A673 (cell line): ENCODE results near the gene SELENOS. TPM values are rescaled to one million over a fixed set of nuclear protein-coding genes. Genes with fewer than 3 reads are reported as not detected.

Experiments used
- BruUV-seq: library from RNA; stranded (reverse); fragments of 400-500 nt; replicated peaks from 2 replicates; lab custom pipeline; 2021; lab: Mats Ljungman, UMichigan
- CTCF ChIA-PET: fragments of 300-600 bp; sonication (Branson Sonifier 250); formaldehyde crosslinking; loops from one replicate; lab custom pipeline; 2022; ENCODE audit warnings: antibody characterized with exemption; lab: Charles Lee
- POLR2A ChIA-PET: fragments of 300-600 bp; sonication (Branson Sonifier 250); formaldehyde crosslinking; loops from one replicate; lab custom pipeline; 2022; ENCODE audit warnings: antibody characterized with exemption; ENCODE audit not compliant: low non-redundant PET; lab: Charles Lee
- DNase-seq: peaks from one replicate; pipeline ENCODE4 v3.0.0-alpha.2; 2015; ENCODE audit warnings: low spot score
- H3K27ac ChIP-seq: fragments of 200-600 bp; sonication (generic); 2 replicates; pipeline ENCODE4 v1.5.1; 2016; ENCODE audit warnings: mixed run types, low read depth, mild to moderate bottlenecking, mixed read lengths, antibody characterized with exemption, low read length; ENCODE audit not compliant: poor library complexity, severe bottlenecking
- H3K27me3 ChIP-seq: fragments of 200-600 bp; sonication (generic); replicated peaks from 2 replicates; pipeline ENCODE4 v1.6.1; 2017; ENCODE audit warnings: mixed run types, low read depth, mild to moderate bottlenecking, mixed read lengths, antibody characterized with exemption, low read length; ENCODE audit not compliant: insufficient read depth, poor library complexity
- H3K36me3 ChIP-seq: fragments of 200-600 bp; sonication (generic); 2 replicates; pipeline ENCODE4 v1.6.1; 2016; ENCODE audit warnings: mixed run types, mild to moderate bottlenecking, mixed read lengths, antibody characterized with exemption, low read length; ENCODE audit not compliant: insufficient read depth, poor library complexity, severe bottlenecking
- H3K4me1 ChIP-seq: fragments of 200-600 bp; sonication (generic); 2 replicates; pipeline ENCODE4 v1.6.1; 2017; ENCODE audit warnings: mixed run types, mild to moderate bottlenecking, mixed read lengths, antibody characterized with exemption, low read length; ENCODE audit not compliant: insufficient read depth, poor library complexity, severe bottlenecking
- H3K4me3 ChIP-seq: fragments of 200-600 bp; sonication (generic); 2 replicates; pipeline ENCODE4 v1.5.1; 2016; ENCODE audit warnings: low read depth, mixed run types, mild to moderate bottlenecking, mixed read lengths, low read length; ENCODE audit not compliant: poor library complexity, severe bottlenecking
- H3K9me3 ChIP-seq: fragments of 200-600 bp; sonication (generic); 2 replicates; pipeline ENCODE4 v1.6.1; 2016; ENCODE audit warnings: mixed run types, low read depth, mild to moderate bottlenecking, mixed read lengths, antibody characterized with exemption, low read length; ENCODE audit not compliant: poor library complexity, severe bottlenecking
- EZH2 ChIP-seq: fragments of 200-600 bp; sonication (generic); IDR thresholded peaks from 2 replicates; pipeline ENCODE4 v1.6.1; 2017; ENCODE audit warnings: borderline replicate concordance, low read depth, mild to moderate bottlenecking, mixed read lengths, antibody characterized with exemption, low read length; ENCODE audit not compliant: poor library complexity, severe bottlenecking
- intact Hi-C: fragments of 100-400 bp; cut with micrococcal nuclease; formaldehyde crosslinking; loops from one replicate; pipeline ENCODE4 v1.10.0; 2022; ENCODE audit not compliant: unreplicated experiment
- total RNA-seq: library from RNA; stranded (reverse); gene quantifications from 2 replicates; pipeline ENCODE4 v1.2.3, GENCODE V29; 2021
- TF ChIP-seq, protein P1 (sequence below): fragments of 300-800, 200-600 bp; sonication (generic); conservative IDR thresholded peaks from 2 replicates; pipeline ENCODE4 v1.5.1; 2017; ENCODE audit warnings: low read depth, mild to moderate bottlenecking, antibody characterized with exemption, low read length, moderate library complexity, mixed read lengths

Gene SELENOS
- total RNA-seq, 1 experiment from 2014 or later: 40.1 TPM

DNA sequence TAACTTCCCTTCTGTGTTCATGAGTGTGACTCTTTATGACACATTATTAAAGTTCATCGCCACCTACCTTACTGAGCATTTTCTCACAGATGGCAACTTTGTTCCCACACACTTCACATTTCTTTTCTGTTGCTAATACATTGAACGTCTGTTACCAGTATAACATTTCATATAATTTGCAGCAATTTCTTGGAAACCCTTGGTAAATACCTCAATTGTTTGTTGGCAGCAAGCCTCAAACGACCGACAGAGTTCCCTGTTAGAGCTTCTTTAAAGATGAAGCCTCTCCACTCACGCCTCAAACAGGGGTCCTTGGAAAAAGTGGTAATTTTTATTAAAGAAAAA, 22.3 kb downstream of the SELENOS start:
- no peaks in the 10 kb centered on the region for H3K27me3 ChIP-seq
- intact Hi-C loops: loop anchor here (10.0 kb wide), 2 partner anchors 340 to 620 kb away; partner anchors contain the start of gene LRRK1
- TF ChIP-seq, protein P1, sequence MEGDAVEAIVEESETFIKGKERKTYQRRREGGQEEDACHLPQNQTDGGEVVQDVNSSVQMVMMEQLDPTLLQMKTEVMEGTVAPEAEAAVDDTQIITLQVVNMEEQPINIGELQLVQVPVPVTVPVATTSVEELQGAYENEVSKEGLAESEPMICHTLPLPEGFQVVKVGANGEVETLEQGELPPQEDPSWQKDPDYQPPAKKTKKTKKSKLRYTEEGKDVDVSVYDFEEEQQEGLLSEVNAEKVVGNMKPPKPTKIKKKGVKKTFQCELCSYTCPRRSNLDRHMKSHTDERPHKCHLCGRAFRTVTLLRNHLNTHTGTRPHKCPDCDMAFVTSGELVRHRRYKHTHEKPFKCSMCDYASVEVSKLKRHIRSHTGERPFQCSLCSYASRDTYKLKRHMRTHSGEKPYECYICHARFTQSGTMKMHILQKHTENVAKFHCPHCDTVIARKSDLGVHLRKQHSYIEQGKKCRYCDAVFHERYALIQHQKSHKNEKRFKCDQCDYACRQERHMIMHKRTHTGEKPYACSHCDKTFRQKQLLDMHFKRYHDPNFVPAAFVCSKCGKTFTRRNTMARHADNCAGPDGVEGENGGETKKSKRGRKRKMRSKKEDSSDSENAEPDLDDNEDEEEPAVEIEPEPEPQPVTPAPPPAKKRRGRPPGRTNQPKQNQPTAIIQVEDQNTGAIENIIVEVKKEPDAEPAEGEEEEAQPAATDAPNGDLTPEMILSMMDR: no peak
- no peak for TF ChIP-seq EZH2
- H3K4me1 ChIP-seq: peaks cover 4% of the 10 kb centered on the region
- H3K4me3 ChIP-seq: no peak overlapping the region
- no peak overlapping the region for H3K27ac ChIP-seq
- no peaks in the 10 kb centered on the region for H3K36me3 ChIP-seq
- CTCF ChIA-PET: interaction anchor here (1.3 kb wide), 1 partner anchor 225 kb away, joined by 4 read pairs; no protein-coding TSS in a partner anchor
- BruUV-seq: no TSS peak
- POLR2A ChIA-PET: no interaction called here
- H3K9me3 ChIP-seq: no peaks in the 10 kb centered on the region
- DNase-seq: no peak

DNA sequence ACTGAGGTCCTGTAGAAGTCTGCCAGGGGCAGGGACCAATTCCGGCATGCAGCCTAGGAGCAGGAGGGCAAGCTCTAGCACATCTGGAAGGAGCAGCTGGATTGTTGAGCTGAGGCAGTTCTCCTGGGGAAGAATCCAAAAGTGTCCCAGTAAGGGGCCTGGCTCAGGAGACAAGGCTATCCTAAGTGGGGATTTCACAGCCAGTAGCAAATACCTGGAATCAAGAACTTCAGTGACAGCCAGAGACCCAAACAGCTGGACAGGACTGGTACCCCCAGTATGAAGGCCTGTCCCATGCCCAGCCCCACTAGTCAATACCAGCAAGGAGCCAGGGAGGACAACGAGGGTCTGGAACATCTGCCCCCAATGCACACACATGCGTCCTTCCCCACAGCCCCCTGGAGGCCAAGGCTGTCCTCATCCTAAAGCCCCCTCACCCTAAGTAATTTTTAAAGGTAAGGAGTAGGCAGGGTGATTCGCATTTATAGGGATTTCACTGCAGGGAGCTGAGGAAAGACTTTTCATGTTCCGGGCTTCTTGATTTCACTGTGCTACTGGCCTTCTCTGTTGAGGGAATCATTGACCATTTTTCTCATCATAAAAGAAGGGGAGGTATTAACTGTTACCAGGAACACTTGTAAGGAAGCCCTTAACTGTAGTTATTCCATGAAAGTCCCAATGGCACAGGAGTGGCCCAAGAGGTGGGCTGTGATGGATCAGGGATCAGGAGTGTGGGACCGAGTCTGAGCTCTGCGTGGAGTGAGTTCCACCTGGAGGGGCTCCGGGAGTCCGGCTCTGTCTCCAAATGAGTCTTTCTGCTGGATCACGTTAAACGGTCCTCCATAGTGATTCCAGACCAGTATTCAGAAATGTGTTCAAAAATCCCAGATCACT, 22.9 kb downstream of the SELENOS start:
- H3K4me3 ChIP-seq: no peak overlapping the region
- POLR2A ChIA-PET: no interaction called here
- peaks cover 4% of the 10 kb centered on the region for H3K4me1 ChIP-seq
- TF ChIP-seq, protein P1: no peak
- no peak for TF ChIP-seq EZH2
- no peaks in the 10 kb centered on the region for H3K36me3 ChIP-seq
- CTCF ChIA-PET: no interaction called here
- intact Hi-C loops: loop anchor here (5.0 to 10.0 kb wide), 3 partner anchors 77 to 620 kb away; partner anchors contain the start of gene LRRK1
- BruUV-seq: no TSS peak
- no peaks in the 10 kb centered on the region for H3K9me3 ChIP-seq
- no peak for DNase-seq
- H3K27ac ChIP-seq: no peak overlapping the region
- no peaks in the 10 kb centered on the region for H3K27me3 ChIP-seq

DNA sequence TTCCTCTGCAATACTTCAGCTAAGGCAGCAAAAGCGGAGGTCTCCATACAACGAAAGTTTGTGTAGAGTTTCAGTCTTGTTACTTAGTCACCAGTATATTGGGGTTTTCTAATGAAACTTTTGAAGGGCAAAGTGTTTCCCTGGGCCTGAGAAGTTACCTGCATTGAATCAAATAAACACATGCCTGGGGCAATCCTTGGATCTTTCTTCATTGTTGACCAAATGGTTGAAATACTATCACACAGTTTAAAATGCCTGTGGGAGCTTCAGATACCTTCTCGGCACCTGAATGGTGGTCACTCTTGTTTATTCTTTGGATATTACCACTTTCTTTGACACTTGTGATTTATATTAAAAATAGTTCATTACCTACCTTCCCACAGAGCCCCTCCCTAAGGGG, 24.4 kb downstream of the SELENOS start:
- CTCF ChIA-PET: no interaction called here
- intact Hi-C loops: loop anchor here (5.0 to 10.0 kb wide), 3 partner anchors 76 to 618 kb away; partner anchors contain the start of gene LRRK1
- no peak for DNase-seq
- no peaks in the 10 kb centered on the region for H3K27me3 ChIP-seq
- peaks cover 8% of the 10 kb centered on the region for H3K4me1 ChIP-seq
- POLR2A ChIA-PET: no interaction called here
- H3K27ac ChIP-seq: peak overlapping the region; percentile 81
- TF ChIP-seq, protein P1: no peak
- no peak for TF ChIP-seq EZH2
- no peaks in the 10 kb centered on the region for H3K9me3 ChIP-seq
- no peaks in the 10 kb centered on the region for H3K36me3 ChIP-seq
- H3K4me3 ChIP-seq: peak overlapping the region; percentile 85
- BruUV-seq: no TSS peak
